Measurements from ENCODE around the gene CGB7.

GRCh38 chr19:49098795-49099194, 41.2 kb upstream of the CGB7 start:
- TF ChIP-seq EZH2 (IDR thresholded peaks at IDR 0.05; ENCODE audit: borderline replicate concordance, low read depth, low read length, severe bottlenecking) (no peak), CTCF (IDR thresholded peaks at IDR 0.05; ENCODE audit: borderline replicate concordance, extremely low read depth, low read length, poor library complexity, severe bottlenecking) (no peak)
